K562 (cell line): Measurements from ENCODE around the gene ANKRD13B. TPM values are rescaled to one million over a fixed set of nuclear protein-coding genes. Genes with fewer than 3 reads are reported as not detected.

Source experiments
- CREM ChIP-seq: IDR thresholded peaks from 2 replicates; pipeline ENCODE4 v1.6.1; 2014; ENCODE audit warnings: antibody characterized with exemption, low read depth
- HDAC1 ChIP-seq, 2 experiments: fragments of 450-650 bp; IDR thresholded peaks; 2 replicates each; pipeline ENCODE4 v1.6.1; 2016 to 2017; ENCODE audit warnings: inconsistent platforms in 1 of 2, mild to moderate bottlenecking in 1 of 2, moderate library complexity in 1 of 2
- KHSRP ChIP-seq: fragments of 450-650 bp; IDR thresholded peaks from 2 replicates; pipeline ENCODE4 v1.6.1; 2017
- MAFF ChIP-seq: IDR thresholded peaks from 2 replicates; pipeline ENCODE4 v1.6.1; 2012; ENCODE audit warnings: low read length, improper control_type of control experiment
- NR2C1 ChIP-seq, 2 experiments: fragments of 450-650 bp; IDR thresholded peaks; 2 replicates each; pipeline ENCODE4 v1.6.1; 2017; ENCODE audit warnings: mild to moderate bottlenecking in 2 of 2, antibody characterized with exemption in 1 of 2, inconsistent platforms in 1 of 2, missing compliant biosample characterization in 1 of 2, missing genetic modification characterization in 1 of 2
- NRF1 ChIP-seq, 2 experiments: fragments of 450-650 bp; IDR thresholded peaks in 1 of 2; conservative IDR thresholded peaks in 1 of 2; 2 replicates each; pipeline ENCODE4 v1.6.1; 2014; ENCODE audit warnings: mild to moderate bottlenecking in 2 of 2
- POLR2B ChIP-seq: fragments of 450-650 bp; IDR thresholded peaks from 2 replicates; pipeline ENCODE4 v1.6.1; 2018; ENCODE audit warnings: low read depth; ENCODE audit not compliant: partially characterized antibody
- ZNF274 ChIP-seq: IDR thresholded peaks from 2 replicates; pipeline ENCODE4 v1.6.1; 2011; ENCODE audit warnings: low read depth, mild to moderate bottlenecking, low read length, moderate library complexity, borderline replicate concordance
- polyA plus RNA-seq, 8 experiments: library from polyadenylated mRNA; depleted of rRNA in 4 of 8; stranded (reverse) in 5 of 8; unstranded in 3 of 8; fragments of >200 nt; fragmentation: Nextera tagmentation in 2 of 8; fragmentation: Illumina TruSeq in 1 of 8; extraction: Ambion mirVana in 2 of 8; extraction: Trizol in 1 of 8; gene quantifications; 2 replicates each; pipeline versions ENCODE4 v1.2.1 to v1.2.3, GENCODE V29; 2011 to 2014; ENCODE audit warnings: inconsistent platforms in 1 of 8, missing spikeins in 1 of 8
- total RNA-seq, 7 experiments: library from RNA; depleted of rRNA in 6 of 7; stranded (reverse); fragments of >200 nt in 6 of 7; fragmentation: Illumina TruSeq in 2 of 7; extraction: Trizol in 2 of 7; gene quantifications; 2 replicates each; pipeline versions ENCODE4 v1.2.1 to v1.2.3, GENCODE V29; 2011 to 2021; ENCODE audit warnings: low replicate concordance in 1 of 7
- TF ChIP-seq, protein P1 (sequence below): fragments of 200-600 bp; sonication (generic); IDR thresholded peaks from one replicate; pipeline ENCODE4 v1.6.1; 2012; ENCODE audit warnings: mild to moderate bottlenecking, low read depth, low read length, inconsistent platforms
- TF ChIP-seq, protein P2 (sequence below): fragments of 450-650 bp; IDR thresholded peaks from 2 replicates; pipeline ENCODE4 v1.6.1; 2016; ENCODE audit warnings: low read depth, mild to moderate bottlenecking, moderate library complexity
- TF ChIP-seq, protein P3 (sequence below), 3 experiments: fragments of 200-800 bp in 1 of 3; sonication (Bioruptor generic) in 1 of 3; sonication (generic) in 1 of 3; formaldehyde crosslinking in 1 of 3; IDR thresholded peaks; 2 replicates each; pipeline versions ENCODE4 v1.6.1 to v1.8.0; 2016 to 2022; ENCODE audit warnings: mild to moderate bottlenecking in 2 of 3, missing compliant biosample characterization in 2 of 3, missing genetic modification characterization in 2 of 3, missing genetic modification reagents in 1 of 3
- TF ChIP-seq, protein P4 (sequence below): fragments of 250-450 bp; sonication (Bioruptor Pico); IDR thresholded peaks from 2 replicates; pipeline ENCODE4 v1.8.0; 2021; ENCODE audit warnings: borderline replicate concordance, mild to moderate bottlenecking, moderate library complexity; ENCODE audit not compliant: poor library complexity, severe bottlenecking

ANKRD13B gene
- total and polyA plus RNA-seq, 9 of the 15 experiments (the other 6 are each of a cell fraction or from before 2014, with no cell fraction given) = 0.15 to 28.1 (median 4.6) TPM

DNA sequence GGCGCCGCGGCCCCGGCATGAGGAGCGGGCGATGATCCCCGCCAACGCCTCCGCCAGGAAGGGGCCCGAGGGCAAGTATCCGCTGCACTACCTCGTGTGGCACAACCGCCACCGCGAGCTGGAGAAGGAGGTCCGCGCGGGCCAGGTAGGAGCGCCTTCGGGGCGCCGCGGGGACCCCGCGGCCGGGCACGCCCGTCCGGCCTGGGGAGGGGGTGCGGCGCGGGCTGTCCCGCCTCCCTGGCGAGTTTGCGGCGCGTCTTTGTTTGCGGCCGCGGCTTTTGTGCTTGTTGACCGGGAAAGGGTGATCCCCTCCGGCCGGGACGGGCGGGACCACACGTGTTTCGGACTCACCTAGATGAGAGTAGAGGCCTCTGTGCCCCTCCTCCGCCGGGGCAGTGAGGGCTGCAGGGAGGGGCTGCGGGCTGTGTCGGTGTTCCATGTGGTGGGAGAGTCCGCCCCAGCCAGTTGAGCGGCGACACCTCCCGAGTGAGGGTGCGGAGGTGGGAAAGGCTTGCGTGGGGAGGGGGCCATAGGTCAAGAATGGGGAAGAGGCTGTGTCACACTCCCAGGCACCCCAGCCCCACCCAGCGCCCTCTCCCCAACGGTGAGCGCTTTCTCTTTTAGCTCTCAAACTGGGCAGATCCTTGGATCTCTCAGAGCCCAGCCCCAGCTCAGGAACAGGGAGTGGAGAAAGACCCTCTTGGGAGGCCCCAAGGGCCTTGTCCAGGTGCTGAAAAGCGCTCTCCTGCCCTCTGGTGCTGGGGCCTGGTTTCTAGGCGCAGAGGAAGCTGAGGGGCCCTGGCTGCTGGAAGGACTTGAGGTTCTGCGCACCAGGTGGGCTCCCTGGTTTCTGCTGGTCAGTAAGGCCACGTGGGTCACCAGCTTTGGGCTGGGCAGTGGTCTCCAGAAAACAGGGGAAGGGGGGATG is 923 bp downstream of the ANKRD13B start (continued):
- TF ChIP-seq, protein P1, sequence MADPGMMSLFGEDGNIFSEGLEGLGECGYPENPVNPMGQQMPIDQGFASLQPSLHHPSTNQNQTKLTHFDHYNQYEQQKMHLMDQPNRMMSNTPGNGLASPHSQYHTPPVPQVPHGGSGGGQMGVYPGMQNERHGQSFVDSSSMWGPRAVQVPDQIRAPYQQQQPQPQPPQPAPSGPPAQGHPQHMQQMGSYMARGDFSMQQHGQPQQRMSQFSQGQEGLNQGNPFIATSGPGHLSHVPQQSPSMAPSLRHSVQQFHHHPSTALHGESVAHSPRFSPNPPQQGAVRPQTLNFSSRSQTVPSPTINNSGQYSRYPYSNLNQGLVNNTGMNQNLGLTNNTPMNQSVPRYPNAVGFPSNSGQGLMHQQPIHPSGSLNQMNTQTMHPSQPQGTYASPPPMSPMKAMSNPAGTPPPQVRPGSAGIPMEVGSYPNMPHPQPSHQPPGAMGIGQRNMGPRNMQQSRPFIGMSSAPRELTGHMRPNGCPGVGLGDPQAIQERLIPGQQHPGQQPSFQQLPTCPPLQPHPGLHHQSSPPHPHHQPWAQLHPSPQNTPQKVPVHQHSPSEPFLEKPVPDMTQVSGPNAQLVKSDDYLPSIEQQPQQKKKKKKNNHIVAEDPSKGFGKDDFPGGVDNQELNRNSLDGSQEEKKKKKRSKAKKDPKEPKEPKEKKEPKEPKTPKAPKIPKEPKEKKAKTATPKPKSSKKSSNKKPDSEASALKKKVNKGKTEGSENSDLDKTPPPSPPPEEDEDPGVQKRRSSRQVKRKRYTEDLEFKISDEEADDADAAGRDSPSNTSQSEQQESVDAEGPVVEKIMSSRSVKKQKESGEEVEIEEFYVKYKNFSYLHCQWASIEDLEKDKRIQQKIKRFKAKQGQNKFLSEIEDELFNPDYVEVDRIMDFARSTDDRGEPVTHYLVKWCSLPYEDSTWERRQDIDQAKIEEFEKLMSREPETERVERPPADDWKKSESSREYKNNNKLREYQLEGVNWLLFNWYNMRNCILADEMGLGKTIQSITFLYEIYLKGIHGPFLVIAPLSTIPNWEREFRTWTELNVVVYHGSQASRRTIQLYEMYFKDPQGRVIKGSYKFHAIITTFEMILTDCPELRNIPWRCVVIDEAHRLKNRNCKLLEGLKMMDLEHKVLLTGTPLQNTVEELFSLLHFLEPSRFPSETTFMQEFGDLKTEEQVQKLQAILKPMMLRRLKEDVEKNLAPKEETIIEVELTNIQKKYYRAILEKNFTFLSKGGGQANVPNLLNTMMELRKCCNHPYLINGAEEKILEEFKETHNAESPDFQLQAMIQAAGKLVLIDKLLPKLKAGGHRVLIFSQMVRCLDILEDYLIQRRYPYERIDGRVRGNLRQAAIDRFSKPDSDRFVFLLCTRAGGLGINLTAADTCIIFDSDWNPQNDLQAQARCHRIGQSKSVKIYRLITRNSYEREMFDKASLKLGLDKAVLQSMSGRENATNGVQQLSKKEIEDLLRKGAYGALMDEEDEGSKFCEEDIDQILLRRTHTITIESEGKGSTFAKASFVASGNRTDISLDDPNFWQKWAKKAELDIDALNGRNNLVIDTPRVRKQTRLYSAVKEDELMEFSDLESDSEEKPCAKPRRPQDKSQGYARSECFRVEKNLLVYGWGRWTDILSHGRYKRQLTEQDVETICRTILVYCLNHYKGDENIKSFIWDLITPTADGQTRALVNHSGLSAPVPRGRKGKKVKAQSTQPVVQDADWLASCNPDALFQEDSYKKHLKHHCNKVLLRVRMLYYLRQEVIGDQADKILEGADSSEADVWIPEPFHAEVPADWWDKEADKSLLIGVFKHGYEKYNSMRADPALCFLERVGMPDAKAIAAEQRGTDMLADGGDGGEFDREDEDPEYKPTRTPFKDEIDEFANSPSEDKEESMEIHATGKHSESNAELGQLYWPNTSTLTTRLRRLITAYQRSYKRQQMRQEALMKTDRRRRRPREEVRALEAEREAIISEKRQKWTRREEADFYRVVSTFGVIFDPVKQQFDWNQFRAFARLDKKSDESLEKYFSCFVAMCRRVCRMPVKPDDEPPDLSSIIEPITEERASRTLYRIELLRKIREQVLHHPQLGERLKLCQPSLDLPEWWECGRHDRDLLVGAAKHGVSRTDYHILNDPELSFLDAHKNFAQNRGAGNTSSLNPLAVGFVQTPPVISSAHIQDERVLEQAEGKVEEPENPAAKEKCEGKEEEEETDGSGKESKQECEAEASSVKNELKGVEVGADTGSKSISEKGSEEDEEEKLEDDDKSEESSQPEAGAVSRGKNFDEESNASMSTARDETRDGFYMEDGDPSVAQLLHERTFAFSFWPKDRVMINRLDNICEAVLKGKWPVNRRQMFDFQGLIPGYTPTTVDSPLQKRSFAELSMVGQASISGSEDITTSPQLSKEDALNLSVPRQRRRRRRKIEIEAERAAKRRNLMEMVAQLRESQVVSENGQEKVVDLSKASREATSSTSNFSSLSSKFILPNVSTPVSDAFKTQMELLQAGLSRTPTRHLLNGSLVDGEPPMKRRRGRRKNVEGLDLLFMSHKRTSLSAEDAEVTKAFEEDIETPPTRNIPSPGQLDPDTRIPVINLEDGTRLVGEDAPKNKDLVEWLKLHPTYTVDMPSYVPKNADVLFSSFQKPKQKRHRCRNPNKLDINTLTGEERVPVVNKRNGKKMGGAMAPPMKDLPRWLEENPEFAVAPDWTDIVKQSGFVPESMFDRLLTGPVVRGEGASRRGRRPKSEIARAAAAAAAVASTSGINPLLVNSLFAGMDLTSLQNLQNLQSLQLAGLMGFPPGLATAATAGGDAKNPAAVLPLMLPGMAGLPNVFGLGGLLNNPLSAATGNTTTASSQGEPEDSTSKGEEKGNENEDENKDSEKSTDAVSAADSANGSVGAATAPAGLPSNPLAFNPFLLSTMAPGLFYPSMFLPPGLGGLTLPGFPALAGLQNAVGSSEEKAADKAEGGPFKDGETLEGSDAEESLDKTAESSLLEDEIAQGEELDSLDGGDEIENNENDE = no peak
- TF ChIP-seq, protein P2, sequence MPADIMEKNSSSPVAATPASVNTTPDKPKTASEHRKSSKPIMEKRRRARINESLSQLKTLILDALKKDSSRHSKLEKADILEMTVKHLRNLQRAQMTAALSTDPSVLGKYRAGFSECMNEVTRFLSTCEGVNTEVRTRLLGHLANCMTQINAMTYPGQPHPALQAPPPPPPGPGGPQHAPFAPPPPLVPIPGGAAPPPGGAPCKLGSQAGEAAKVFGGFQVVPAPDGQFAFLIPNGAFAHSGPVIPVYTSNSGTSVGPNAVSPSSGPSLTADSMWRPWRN = no peak
- TF ChIP-seq HDAC1 (IDR thresholded peaks at IDR 0.05) = peak in 1 of 2 experiments; percentile 76; a peak in 1 of 4 replicates
- no peak for TF ChIP-seq ZNF274
- TF ChIP-seq, protein P3, sequence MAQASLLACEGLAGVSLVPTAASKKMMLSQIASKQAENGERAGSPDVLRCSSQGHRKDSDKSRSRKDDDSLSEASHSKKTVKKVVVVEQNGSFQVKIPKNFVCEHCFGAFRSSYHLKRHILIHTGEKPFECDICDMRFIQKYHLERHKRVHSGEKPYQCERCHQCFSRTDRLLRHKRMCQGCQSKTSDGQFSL (CRISPR knock-in tag; IDR thresholded peaks at IDR 0.05) = no peak
- TF ChIP-seq, protein P3 (tag; IDR thresholded peaks at IDR 0.05) = no peak
- no peak for TF ChIP-seq POLR2B
- TF ChIP-seq MAFF = no peak
- TF ChIP-seq, protein P4, sequence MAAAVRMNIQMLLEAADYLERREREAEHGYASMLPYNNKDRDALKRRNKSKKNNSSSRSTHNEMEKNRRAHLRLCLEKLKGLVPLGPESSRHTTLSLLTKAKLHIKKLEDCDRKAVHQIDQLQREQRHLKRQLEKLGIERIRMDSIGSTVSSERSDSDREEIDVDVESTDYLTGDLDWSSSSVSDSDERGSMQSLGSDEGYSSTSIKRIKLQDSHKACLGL = no peak
- no peak for TF ChIP-seq KHSRP
- no peak for TF ChIP-seq NR2C1 (IDR thresholded peaks at IDR 0.05)
- no peak for TF ChIP-seq NR2C1 (tag; IDR thresholded peaks at IDR 0.05)
- TF ChIP-seq CREM = no peak
- no peak for TF ChIP-seq NRF1 (conservative IDR thresholded peaks at IDR 0.05 in 1 of 2, IDR thresholded peaks at IDR 0.05 in 1 of 2)
